Lower leg skin (tissue), 3 donors: ENCODE data around the gene ZNF441.
"Not testable (repeated sequence)": the region's sequence is repeated elsewhere in the genome, so short reads cannot be mapped to it uniquely, and the experiment has no call there.

Source experiments
- POLR2A ChIP-seq, 2 donors: fragments of 450-650 bp; IDR thresholded peaks; one replicate each; pipeline ENCODE4 v1.6.1; 2016 to 2017; ENCODE audit warnings: antibody characterized with exemption in 2 of 2, mild to moderate bottlenecking in 1 of 2, moderate library complexity in 1 of 2
- TF ChIP-seq, protein P1 (sequence below), 3 donors: fragments of 450-650 bp; IDR thresholded peaks; one replicate each; pipeline ENCODE4 v1.5.1; 2016; ENCODE audit warnings: antibody characterized with exemption in 3 of 3, mild to moderate bottlenecking in 3 of 3, moderate library complexity in 2 of 3

GRCh38 chr19:11776669-11777068, 9.9 kb downstream of the ZNF441 start:
- TF ChIP-seq, protein P1, sequence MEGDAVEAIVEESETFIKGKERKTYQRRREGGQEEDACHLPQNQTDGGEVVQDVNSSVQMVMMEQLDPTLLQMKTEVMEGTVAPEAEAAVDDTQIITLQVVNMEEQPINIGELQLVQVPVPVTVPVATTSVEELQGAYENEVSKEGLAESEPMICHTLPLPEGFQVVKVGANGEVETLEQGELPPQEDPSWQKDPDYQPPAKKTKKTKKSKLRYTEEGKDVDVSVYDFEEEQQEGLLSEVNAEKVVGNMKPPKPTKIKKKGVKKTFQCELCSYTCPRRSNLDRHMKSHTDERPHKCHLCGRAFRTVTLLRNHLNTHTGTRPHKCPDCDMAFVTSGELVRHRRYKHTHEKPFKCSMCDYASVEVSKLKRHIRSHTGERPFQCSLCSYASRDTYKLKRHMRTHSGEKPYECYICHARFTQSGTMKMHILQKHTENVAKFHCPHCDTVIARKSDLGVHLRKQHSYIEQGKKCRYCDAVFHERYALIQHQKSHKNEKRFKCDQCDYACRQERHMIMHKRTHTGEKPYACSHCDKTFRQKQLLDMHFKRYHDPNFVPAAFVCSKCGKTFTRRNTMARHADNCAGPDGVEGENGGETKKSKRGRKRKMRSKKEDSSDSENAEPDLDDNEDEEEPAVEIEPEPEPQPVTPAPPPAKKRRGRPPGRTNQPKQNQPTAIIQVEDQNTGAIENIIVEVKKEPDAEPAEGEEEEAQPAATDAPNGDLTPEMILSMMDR (IDR thresholded peaks at IDR 0.05): not testable (repeated sequence)
- not testable (repeated sequence) for TF ChIP-seq POLR2A (IDR thresholded peaks at IDR 0.05)
